PC-9 (cell line): ENCODE measurements around the gene SLC35E2B. TPM values are rescaled to one million over a fixed set of nuclear protein-coding genes. Genes with fewer than 3 reads are reported as not detected.
A peak's percentile ranks its signal among the peaks of the same experiment; 100 is the strongest.
"Not testable (repeated sequence)": the region's sequence is repeated elsewhere in the genome, so short reads cannot be mapped to it uniquely, and the experiment has no call there.

Source experiments
- BruUV-seq: library from RNA; stranded (reverse); fragments of 400-500 nt; replicated peaks from 2 replicates; lab custom pipeline; 2021; lab: Mats Ljungman, UMichigan
- CTCF ChIA-PET: fragments of 300-600 bp; sonication (Branson Sonifier 250); formaldehyde crosslinking; loops from one replicate; lab custom pipeline; 2022; ENCODE audit warnings: antibody characterized with exemption; lab: Charles Lee
- POLR2A ChIA-PET: fragments of 300-600 bp; sonication (Branson Sonifier 250); formaldehyde crosslinking; loops from one replicate; lab custom pipeline; 2022; ENCODE audit warnings: antibody characterized with exemption; ENCODE audit not compliant: unreplicated experiment; lab: Charles Lee
- DNase-seq, 2 experiments: peaks; one replicate each; pipeline versions ENCODE4 v3.0.0 to v3.0.0-alpha.2; 2015 to 2022; ENCODE audit warnings: mixed read lengths in 1 of 2
- H2AFZ ChIP-seq: fragments of 200-600 bp; sonication (generic); 2 replicates; pipeline ENCODE4 v1.8.1; 2017; ENCODE audit warnings: antibody characterized with exemption
- H3F3A ChIP-seq: fragments of 200-600 bp; sonication (generic); 2 replicates; pipeline ENCODE4 v1.8.1; 2017; ENCODE audit warnings: antibody characterized with exemption, mild to moderate bottlenecking, low read depth; ENCODE audit not compliant: insufficient read depth
- H3K27ac ChIP-seq: fragments of 200-600 bp; sonication (generic); 2 replicates; pipeline ENCODE4 v1.6.1; 2016; ENCODE audit warnings: mixed run types
- H3K27me3 ChIP-seq: fragments of 200-600 bp; sonication (generic); 2 replicates; pipeline ENCODE4 v1.6.1; 2016; ENCODE audit warnings: low read depth, mixed run types; ENCODE audit not compliant: insufficient read depth
- H3K36me3 ChIP-seq: fragments of 200-600 bp; sonication (generic); 2 replicates; pipeline ENCODE4 v1.6.1; 2016; ENCODE audit warnings: low read depth, mixed run types
- H3K4me1 ChIP-seq: fragments of 200-600 bp; sonication (generic); replicated peaks from 2 replicates; pipeline ENCODE4 v1.6.1; 2016; ENCODE audit warnings: mixed run types; ENCODE audit not compliant: insufficient read depth
- H3K4me2 ChIP-seq: fragments of 200-600 bp; sonication (generic); 2 replicates; pipeline ENCODE4 v1.6.1; 2017; ENCODE audit warnings: mixed run types
- H3K4me3 ChIP-seq: fragments of 200-600 bp; sonication (generic); 2 replicates; pipeline ENCODE4 v1.6.1; 2016; ENCODE audit warnings: mixed run types
- H3K79me2 ChIP-seq: fragments of 200-600 bp; sonication (generic); 2 replicates; pipeline ENCODE4 v1.6.1; 2017; ENCODE audit warnings: low read depth, mixed run types
- H3K9me2 ChIP-seq: fragments of 200-600 bp; sonication (generic); 2 replicates; pipeline ENCODE4 v1.8.1; 2017; ENCODE audit warnings: mild to moderate bottlenecking; ENCODE audit not compliant: insufficient read depth
- H3K9me3 ChIP-seq: fragments of 200-600 bp; sonication (generic); 2 replicates; pipeline ENCODE4 v1.8.1; 2016; ENCODE audit warnings: low read depth; ENCODE audit not compliant: insufficient read depth
- H4K20me1 ChIP-seq: fragments of 200-600 bp; sonication (generic); 2 replicates; pipeline ENCODE4 v1.8.1; 2017; ENCODE audit not compliant: insufficient read depth
- CTCF ChIP-seq: fragments of 200-600 bp; sonication (generic); conservative IDR thresholded peaks from 2 replicates; pipeline ENCODE4 v1.6.1; 2017; ENCODE audit warnings: mixed run types, antibody characterized with exemption, mild to moderate bottlenecking, moderate library complexity
- EZH2 ChIP-seq: fragments of 200-600 bp; sonication (generic); IDR thresholded peaks from 2 replicates; pipeline ENCODE4 v1.8.0; 2017; ENCODE audit warnings: antibody characterized with exemption, low read depth
- intact Hi-C: fragments of 100-400 bp; cut with micrococcal nuclease; formaldehyde crosslinking; loops from one replicate; pipeline ENCODE4 v1.10.0; 2022; ENCODE audit not compliant: unreplicated experiment
- total RNA-seq: library from RNA; stranded (reverse); gene quantifications from 2 replicates; pipeline ENCODE4 v1.2.3, GENCODE V29; 2021

The SLC35E2B gene
- total RNA-seq, 1 experiment from 2014 or later: 55.4 TPM

- H3K4me3 ChIP-seq, H3K4me2 ChIP-seq, CTCF ChIA-PET, H2AFZ ChIP-seq, H3K79me2 ChIP-seq, H3K36me3 ChIP-seq, intact Hi-C loops, H3K9me2 ChIP-seq, BruUV-seq, H3K4me1 ChIP-seq, DNase-seq, H3F3A ChIP-seq, H3K9me3 ChIP-seq, H3K27me3 ChIP-seq, POLR2A ChIA-PET, H3K27ac ChIP-seq, H4K20me1 ChIP-seq: not testable (repeated sequence)
Observed at GRCh38 chr1:1727131-1727651, 34.6 kb upstream of the SLC35E2B start.

- H3K4me2 ChIP-seq, H3K36me3 ChIP-seq, CTCF ChIA-PET, H2AFZ ChIP-seq, BruUV-seq, H3K9me2 ChIP-seq, H3K9me3 ChIP-seq, H3K4me1 ChIP-seq, intact Hi-C loops, POLR2A ChIA-PET, H3K27me3 ChIP-seq, H3K4me3 ChIP-seq, H3K79me2 ChIP-seq, DNase-seq, H4K20me1 ChIP-seq, H3F3A ChIP-seq, H3K27ac ChIP-seq: not testable (repeated sequence)
Observed at GRCh38 chr1:1726088-1726487, 33.5 kb upstream of the SLC35E2B start.

- H3F3A ChIP-seq, H3K9me3 ChIP-seq, H3K27me3 ChIP-seq, H3K9me2 ChIP-seq, BruUV-seq, H4K20me1 ChIP-seq, CTCF ChIA-PET, H3K79me2 ChIP-seq, H3K36me3 ChIP-seq, H3K4me1 ChIP-seq: not testable (repeated sequence)
- DNase-seq: peak; percentile 96 to 98
- H3K4me3 ChIP-seq: peak within 1 kb of the TSS; percentile 63
- TF ChIP-seq CTCF: peak; percentile 65
- peak within 1 kb of the TSS; percentile 63 for H3K4me2 ChIP-seq
- peak within 1 kb of the TSS; percentile 85 for H3K27ac ChIP-seq
- POLR2A ChIA-PET: interaction anchor here (0.5 to 0.7 kb wide), 2 partner anchors 159 to 325 kb away, joined by 4 to 11 read pairs; partner anchors contain the start of gene CCNL2
- intact Hi-C loops: loop anchor here (5.0 kb wide), 1 partner anchor 67 kb away; the partner anchor contains the start of gene CDK11B
- H2AFZ ChIP-seq: peak within 1 kb of the TSS; percentile 81; the same call in 1 of the 2 replicates
Observed at GRCh38 chr1:1724035-1724864, 31.7 kb upstream of the SLC35E2B start, which contains the start of gene CDK11A. Gene CDK11A, minus strand, starts transcription at chr1:1724357. Its CDS starts 1,539 bp downstream, at chr1:1722818.

- POLR2A ChIA-PET: no interaction called here
- Histone ChIP-seq H3K4me3 (no peak overlapping the region), H3F3A (peaks cover 6% of the 10 kb centered on the region; the same call in 1 of the 2 replicates), H4K20me1 (no peaks in the 10 kb centered on the region), H3K4me2 (no peak overlapping the region), H3K27me3 (no peaks in the 10 kb centered on the region), H3K36me3 (no peaks in the 10 kb centered on the region; the same call in 1 of the 2 replicates), H3K27ac (no peak overlapping the region), H3K9me3 (no peaks in the 10 kb centered on the region), H2AFZ (no peak overlapping the region), H3K9me2 (no peaks in the 10 kb centered on the region), H3K4me1 (no peaks in the 10 kb centered on the region), H3K79me2 (peaks cover 3% of the 10 kb centered on the region; the same call in 1 of the 2 replicates)
- DNase-seq: no peak
- intact Hi-C loops: loop anchor here (5.0 kb wide), 1 partner anchor 64 kb away; the partner anchor contains the start of gene CDK11B
- TF ChIP-seq EZH2 (no peak), CTCF (no peak)
- CTCF ChIA-PET: no interaction called here
- BruUV-seq: no TSS peak
Observed at GRCh38 chr1:1721201-1721600, 28.6 kb upstream of the SLC35E2B start.

- H4K20me1 ChIP-seq, H3K27ac ChIP-seq, BruUV-seq, H3K9me3 ChIP-seq, H3K27me3 ChIP-seq, H3K36me3 ChIP-seq, H3K4me1 ChIP-seq, POLR2A ChIA-PET, H3F3A ChIP-seq, H2AFZ ChIP-seq, CTCF ChIA-PET, H3K9me2 ChIP-seq, intact Hi-C loops, H3K4me2 ChIP-seq, H3K79me2 ChIP-seq, DNase-seq, H3K4me3 ChIP-seq: not testable (repeated sequence)
Observed at GRCh38 chr1:1715109-1715883, 22.7 kb upstream of the SLC35E2B start.
